Stimulated activated CD8-positive, alpha-beta memory T cell treated with anti-CD3 and anti-CD28 coated beads, Interleukin-2, amount 100 ng/mL, for 48 hours (primary cell): ENCODE measurements around the gene ARCN1.
"Not testable (repeated sequence)": the region's sequence is repeated elsewhere in the genome, so short reads cannot be mapped to it uniquely, and the experiment has no call there.

Experiments used
- DNase-seq, 2 donors: peaks; one replicate each; pipeline ENCODE4 v3.0.0-alpha.2; 2020; ENCODE audit warnings: low read depth in 2 of 2

ARCN1 gene

DNA sequence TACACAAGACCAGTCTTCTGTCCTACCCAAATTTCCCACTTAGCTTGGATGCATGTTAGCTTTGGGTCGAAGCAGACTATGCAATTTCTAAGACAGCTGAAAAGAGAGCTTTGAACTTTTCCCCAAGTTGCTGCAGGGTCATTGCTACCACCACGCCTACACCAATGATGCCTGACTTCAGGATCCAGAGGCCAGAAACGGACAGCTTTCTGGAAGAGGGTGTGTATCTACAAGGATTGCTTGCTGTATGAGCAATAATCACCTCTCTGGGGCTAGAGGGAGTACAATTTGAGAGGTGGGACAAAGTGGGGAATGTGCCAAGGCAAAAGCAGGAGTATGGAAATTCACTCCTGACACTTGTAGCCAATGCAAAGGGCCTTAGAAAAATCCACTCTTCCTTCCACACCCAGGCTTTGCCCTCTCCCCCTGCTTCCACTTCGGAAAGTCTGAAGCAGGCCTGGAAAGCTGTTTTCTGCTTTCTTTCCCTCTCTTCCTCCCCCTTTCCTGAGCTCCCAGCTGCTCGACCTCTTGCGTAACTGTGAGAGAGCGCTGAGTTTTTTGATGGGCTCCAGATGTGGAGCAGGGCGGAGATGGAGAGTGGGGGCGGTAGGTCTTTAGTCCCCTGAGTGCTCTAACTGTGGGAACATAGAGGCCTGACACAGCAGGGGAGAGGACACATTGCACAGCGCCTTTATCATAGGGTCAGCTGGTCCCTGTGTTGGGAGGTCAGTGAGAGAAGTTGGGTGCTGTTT lies 33.1 kb downstream of the ARCN1 start:
- no peak for DNase-seq

- DNase-seq = no peak
These were observed 34.1 kb downstream of the ARCN1 start for GRCh38 chr11:118606157-118606843.

DNA sequence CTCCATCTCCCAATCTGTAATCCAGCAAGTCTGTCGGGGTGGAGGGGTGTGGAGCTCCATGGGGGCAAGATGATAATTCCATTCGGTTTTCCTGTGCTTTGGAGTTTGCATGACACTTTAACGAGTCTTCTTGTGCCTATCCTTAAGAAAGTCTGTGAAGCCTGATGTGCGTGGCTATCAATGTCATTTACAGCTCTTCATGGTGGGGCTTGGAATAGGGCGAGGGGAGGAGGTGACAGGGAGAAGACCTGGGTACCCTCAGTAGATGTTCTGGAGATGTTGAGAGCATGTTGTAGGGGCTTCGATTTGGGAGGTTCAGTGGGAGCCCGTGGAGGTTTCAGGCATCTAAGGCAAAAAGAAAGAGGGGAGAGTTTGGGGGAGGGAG lies 34.6 kb downstream of the ARCN1 start:
- DNase-seq = no peak

- peak; percentile 8 to 28 for DNase-seq
These were observed 35.5 kb downstream of the ARCN1 start, which contains the start of gene PHLDB1 for GRCh38 chr11:118607401-118608359. TSS of gene PHLDB1 (plus strand) at chr11:118607615. CDS start at chr11:118613837, 6,222 bp downstream.

- peak; percentile 51 to 54 for DNase-seq
These were observed 36.4 kb downstream of the ARCN1 start for GRCh38 chr11:118608360-118609227.

DNA sequence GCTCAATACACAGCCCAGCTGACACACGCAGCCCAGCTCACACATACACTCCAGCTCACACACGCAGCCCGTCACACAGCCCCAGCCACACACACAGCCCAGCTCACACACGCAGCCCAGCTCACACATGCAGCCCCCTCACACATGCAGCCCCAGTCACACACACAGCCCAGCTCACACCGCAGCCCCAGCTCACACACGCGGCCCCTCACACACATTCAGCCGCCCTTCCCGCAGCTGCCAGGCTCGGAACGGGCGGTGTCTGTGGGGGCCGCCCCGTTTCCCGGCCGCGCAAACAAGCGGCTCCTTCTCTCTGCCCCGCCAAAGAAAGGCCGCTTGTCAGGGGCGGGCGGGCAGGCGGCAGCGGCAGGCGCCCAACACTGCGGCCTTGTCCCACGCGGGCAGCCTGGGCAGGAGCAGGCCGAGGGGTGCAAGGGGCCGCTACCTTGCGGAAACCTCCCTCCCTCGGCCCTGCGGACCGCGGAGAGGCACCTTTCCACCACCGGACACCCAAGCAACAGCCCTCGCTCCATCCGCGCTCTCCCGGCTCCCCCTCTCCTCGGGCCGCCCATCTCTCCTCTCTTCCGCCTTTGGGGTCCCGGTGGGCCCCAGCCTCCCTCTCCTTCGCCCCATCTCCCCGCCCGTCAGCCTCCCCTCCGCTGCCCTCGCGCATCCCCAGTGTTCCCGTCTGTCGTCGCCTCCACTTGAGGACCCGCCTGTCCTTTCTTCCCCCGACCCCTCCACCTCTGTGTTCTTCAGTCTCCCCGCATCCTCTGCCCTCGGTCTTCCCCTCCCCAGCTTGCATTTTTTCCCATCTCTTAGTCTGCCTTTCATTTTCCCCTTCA lies 37.4 kb downstream of the ARCN1 start:
- DNase-seq = peak; percentile 10 to 11

GRCh38 chr11:118610225-118610772 lies 38.1 kb downstream of the ARCN1 start:
- no peak for DNase-seq

DNA sequence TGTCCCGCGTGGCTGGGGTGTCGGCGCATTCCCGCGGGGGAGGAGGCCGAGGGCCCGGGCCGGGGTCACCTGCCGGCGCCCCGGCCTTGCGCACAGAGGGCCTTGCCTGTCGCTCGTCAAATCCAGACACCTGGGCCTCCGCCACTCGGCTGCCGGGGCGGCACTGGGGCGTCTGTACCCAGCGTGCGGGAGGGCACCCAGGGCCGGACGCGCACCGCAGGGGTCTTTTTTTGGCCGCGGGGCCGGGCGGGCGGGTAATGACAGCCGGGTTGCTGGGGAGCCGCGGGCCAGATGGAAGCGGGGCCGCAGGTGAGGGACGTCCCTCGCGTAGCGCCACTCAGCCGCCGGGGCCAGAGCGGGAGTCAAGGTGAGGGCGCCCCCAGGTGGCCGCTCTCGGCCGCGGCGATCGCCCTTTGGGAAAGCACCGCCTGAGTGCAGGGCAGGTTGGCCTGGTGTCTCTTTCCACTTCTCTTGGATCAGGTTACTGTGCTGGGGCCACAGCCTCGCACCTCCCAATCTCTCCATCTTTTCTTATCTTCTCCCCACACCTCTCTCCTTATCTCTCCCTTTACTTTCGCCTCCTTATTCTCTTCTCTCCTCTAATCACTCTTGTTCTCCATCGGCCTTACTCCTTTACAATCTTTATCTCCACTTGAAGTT lies 38.7 kb downstream of the ARCN1 start:
- DNase-seq = peak; percentile 82 to 85

GRCh38 chr11:118611433-118611795 lies 39.2 kb downstream of the ARCN1 start:
- DNase-seq = not testable (repeated sequence)

- no peak for DNase-seq
These were observed 40.2 kb downstream of the ARCN1 start for GRCh38 chr11:118612378-118612777.

DNA sequence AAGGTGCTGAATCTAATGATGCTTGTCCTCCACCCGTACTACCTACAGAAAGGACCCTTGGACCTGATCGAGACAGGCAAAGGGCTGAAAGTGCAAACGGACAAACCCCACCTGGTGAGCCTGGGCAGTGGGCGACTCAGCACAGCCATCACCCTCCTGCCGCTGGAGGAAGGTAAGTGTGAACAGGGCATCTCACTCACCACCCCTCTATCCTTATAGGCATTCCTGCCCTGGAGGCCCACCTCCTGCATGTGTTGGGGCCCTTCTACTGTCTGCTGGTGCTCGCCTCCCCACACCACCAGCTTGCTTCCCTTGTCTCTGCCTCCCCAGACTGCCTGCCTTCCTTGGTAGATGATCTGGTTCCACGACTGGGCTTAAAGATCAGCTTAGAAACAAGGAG lies 42.3 kb downstream of the ARCN1 start:
- DNase-seq = no peak

- no peak for DNase-seq
These were observed 43.2 kb downstream of the ARCN1 start for GRCh38 chr11:118615282-118615975.

- DNase-seq = no peak
These were observed 43.8 kb downstream of the ARCN1 start for GRCh38 chr11:118615976-118616371.

GRCh38 chr11:118618115-118618990 lies 46.1 kb downstream of the ARCN1 start:
- DNase-seq = no peak

- DNase-seq = no peak
These were observed 46.8 kb downstream of the ARCN1 start for GRCh38 chr11:118618991-118619375.

DNA sequence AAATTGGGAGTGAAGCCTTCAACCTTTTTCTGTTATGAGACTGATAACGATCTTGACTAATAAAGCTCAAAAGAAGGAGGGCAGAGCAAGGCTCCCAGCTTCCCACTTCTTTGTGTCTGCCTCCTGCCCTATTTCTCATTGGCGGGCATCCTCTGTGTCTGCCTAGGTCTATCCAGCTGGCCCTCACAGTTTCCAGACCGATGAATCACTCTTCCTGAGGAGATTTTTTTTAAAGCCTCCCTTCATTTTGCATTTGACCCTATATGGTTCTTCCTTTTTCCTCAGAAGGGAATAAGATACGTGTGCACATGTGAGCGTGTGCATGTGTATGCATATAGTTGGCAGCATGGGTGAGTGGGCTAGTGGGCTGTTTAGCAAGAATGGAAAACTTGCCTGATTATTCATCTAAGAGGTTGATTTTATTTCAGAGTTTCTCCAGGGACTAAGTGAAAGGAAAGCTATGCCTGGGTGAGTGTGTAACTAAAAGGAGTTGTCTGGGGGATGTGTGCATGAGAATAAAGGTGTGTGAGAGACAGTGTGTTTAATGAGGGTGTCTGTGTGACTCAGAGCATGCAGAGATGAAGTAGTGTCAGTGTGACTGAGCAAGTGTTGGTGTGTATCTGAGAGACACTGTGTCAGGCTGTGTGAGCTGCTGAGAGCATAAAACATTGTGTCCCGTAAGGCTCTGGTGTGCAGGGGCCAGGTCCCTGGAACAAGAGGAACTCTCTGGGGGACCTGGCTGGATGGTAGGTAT lies 47.4 kb downstream of the ARCN1 start:
- DNase-seq = no peak

- no peak for DNase-seq
These were observed 48.4 kb downstream of the ARCN1 start for GRCh38 chr11:118620529-118621070.
